GM12874 (cell line): ENCODE results near the gene ADGRL1.

Experiments used
- CTCF ChIP-seq: IDR thresholded peaks from 2 replicates; pipeline ENCODE4 v1.5.1; 2011; ENCODE audit warnings: low read depth, mild to moderate bottlenecking, control low read depth, low read length, moderate library complexity; ENCODE audit not compliant: insufficient read depth

ADGRL1 gene

GRCh38 chr19:14147797-14148605 lies 58.0 kb downstream of the ADGRL1 start:
- peak; percentile 85 for TF ChIP-seq CTCF

- no peak for TF ChIP-seq CTCF
Measured at GRCh38 chr19:14146789-14147216, 59.2 kb downstream of the ADGRL1 start.

GRCh38 chr19:14145381-14145780 lies 60.6 kb downstream of the ADGRL1 start:
- no peak for TF ChIP-seq CTCF

GRCh38 chr19:14142262-14143190 lies 63.4 kb downstream of the ADGRL1 start:
- TF ChIP-seq CTCF = no peak

- TF ChIP-seq CTCF = no peak
Measured at GRCh38 chr19:14141041-14141440, 64.9 kb downstream of the ADGRL1 start.

GRCh38 chr19:14139944-14140343 lies 66.0 kb downstream of the ADGRL1 start:
- no peak for TF ChIP-seq CTCF

GRCh38 chr19:14138576-14139265 lies 67.2 kb downstream of the ADGRL1 start:
- TF ChIP-seq CTCF = no peak
